Stimulated activated CD4-positive, alpha-beta T cell treated with anti-CD3 and anti-CD28 coated beads, Interleukin-12 subunit alpha, Interleukin-12 subunit beta, amount 100 ng/mL, for 48 hours (primary cell): ENCODE measurements around the gene TNN.

Experiments used
- DNase-seq, 3 donors: peaks; one replicate each; pipeline ENCODE4 v3.0.0-alpha.2; 2020; ENCODE audit warnings: low read depth in 2 of 3, low spot score in 1 of 3

The TNN gene

GRCh38 chr1:175197531-175197930 is 129.9 kb downstream of the TNN start:
- DNase-seq, result no peak
